NCI-H2196 (cell line): Measurements from ENCODE around the gene MRPL22.
A peak's percentile ranks its signal among the peaks of the same experiment; 100 is the strongest.
"Not testable (repeated sequence)": the region's sequence is repeated elsewhere in the genome, so short reads cannot be mapped to it uniquely, and the experiment has no call there.

ENCODE experiments used
- DNase-seq: peaks from one replicate; lab custom pipeline; 2025; ENCODE audit not compliant: unreplicated experiment; lab: John Stamatoyannopoulos, UW

Gene MRPL22

DNA sequence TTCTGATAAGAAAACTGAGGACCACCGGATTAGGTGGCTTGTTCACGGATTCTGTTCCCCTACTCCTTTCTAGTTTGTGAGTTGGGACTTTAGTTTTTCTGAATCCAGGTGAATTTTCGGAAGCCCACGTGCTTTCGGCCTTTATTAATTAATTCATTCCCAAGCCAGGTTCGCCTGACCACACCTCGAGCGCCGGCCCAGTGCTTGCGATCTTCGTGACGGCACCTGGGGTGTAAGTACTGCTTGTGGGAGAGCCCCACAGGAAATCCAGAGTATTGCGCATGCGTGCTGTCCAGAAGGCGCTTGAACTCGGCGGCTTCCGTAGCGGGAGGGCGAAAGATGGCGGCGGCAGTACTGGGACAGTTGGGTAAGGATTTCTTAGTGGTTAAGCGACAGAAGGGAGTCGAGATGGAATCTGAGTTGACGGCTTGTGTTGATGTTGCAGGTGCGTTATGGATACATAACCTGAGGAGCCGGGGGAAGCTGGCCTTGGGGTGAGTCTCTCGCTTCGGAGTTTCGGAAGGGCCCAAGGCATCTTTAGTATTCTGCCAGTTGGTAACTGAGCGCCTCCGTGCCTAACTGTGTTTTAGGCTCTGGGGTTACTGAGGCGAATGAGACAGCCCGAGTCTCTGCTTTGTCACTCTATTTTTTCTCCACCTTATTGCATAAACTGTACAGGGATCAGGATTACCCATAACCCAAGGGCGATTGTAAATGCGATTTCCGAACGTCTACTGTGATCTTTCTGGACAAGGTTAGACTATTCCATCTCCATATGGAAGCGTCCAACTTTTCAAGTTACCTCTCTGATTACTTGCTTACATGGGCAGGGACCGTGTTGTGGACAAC, at the start of gene MRPL22:
TSS of gene MRPL22 (plus strand) at position 302 of the 849 bp plus-strand sequence. CDS start at position 340, 38 bp downstream.
- peak; percentile 93 for DNase-seq

DNA sequence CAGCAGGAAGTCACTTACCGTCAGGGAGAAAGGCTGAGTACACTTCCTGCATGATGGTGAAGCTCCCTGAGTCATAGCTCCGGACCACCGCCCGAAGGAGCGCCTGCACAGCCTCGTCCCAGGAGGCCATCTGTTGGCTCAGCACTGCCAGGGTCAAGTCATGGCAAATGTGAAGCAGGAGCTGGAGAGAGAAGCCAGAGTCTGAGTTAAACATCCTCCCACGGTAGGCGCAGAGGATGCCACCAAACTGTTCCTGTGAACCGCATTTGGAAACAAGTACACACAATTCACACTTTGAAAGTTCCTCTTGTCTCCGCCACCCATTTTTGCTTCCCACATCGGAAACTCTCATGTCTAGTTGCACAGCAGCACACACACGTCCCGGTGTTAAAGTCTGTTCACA, 48.5 kb upstream of the MRPL22 start:
- no peak for DNase-seq

DNA sequence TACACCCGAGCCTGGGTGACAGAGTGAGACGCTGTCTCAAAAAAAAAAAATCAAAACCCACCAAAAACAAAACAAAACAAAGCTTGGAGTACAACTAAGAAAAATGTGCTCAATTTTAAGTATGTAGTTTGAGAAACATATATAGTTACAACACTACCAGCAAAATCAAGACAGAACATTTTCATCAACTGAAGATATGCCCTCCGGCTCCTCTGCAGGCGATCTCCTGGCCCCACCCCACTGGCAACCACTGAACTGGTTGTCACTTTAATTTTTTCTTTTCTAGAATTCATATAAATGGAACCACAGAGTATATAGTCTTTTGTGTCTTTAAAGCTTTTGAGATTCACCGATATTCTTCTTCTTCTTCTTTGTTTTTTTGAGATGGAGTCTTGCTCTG, 47.5 kb upstream of the MRPL22 start:
- no peak for DNase-seq

DNA sequence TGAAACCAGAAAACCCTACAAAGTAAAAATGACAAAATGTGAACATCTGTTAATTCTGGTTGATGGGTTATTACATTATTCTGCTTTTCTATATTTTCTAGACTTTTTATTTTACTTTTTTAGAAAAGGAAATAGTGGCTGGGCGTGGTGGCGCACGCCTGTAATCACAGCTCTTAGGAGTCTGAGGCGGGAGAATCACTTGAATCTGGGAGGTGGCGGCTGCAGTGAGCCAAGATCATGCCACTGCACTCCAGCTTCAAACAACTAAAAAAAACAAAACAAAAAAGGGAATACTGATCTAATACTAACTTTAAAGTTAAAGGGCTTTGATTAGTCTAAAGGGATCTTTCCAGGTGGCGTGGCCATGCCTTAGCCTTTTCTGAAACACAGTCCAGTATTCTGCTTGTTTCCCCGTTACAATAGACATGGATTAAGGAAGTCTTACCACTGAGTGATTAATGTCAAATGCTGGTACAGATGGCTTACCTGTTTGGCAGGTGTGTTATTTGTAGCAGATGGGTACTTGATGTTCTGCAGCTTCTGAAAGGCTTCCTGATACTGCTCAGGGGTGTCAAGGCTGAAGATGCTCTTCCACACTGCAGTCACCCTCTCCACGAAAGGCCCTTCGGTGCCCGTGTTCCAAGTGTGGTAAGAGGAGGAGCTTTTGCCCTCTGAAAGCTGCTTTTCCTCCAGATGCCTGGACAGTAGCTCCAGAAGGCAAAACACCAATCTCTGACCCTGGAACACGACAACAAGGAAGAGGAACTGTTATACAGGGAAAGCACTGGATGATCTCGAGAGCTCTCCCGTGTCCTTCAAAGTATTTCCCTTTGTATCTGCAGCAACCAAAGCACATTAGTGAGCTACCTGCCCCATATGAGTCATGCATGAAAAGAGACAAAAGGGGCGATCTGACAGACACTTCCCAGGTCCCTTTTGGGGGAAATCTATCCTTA, 45.0 kb upstream of the MRPL22 start:
- no peak for DNase-seq

DNA sequence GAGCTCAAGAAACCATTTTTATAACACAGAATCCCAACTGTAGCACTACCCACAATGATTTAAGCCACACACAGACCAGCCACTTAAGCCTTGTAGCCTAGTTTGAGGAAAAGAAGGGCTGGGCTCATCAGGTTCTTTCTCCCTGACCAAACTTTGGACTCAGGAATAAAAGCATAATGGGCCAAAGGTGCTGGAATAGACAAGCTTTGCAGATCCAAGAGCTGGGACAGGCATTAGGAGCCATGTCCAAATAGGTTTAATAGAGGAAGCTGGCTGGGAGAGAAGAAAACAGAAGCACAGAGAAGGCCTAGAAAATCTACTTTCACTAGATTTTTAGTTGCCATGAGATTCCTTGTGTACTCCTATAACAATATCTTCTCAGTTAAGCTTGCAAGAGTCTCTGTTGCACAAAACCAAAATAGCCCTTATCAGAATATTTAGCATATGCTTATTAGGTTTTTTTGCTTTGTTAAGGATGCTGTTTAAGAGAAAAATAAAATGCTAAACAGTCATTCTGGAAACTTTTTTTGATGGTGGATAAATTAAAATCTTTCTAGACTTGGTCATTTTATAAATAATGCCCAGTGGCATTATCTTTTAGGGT, 44.2 kb upstream of the MRPL22 start:
- DNase-seq, result no peak

DNA sequence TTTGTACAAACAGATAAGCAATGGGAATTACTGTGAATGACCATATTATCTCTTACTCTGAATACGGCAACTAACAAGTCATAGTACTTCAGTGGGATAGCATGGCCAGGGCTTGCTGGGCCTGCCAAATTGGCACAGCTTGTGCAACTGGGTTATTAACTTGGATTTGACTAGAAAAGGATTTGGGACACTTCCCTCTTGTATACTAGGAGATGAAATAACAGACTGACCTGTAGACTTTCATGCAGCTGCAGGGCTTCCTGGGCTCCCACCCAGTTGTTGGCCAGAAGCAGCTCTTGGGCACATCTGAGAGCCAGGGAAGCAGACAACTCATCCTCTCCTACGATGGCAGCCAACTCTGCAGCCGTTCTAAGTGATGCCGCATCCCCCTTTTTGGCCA, 42.7 kb upstream of the MRPL22 start:
- no peak for DNase-seq

DNA sequence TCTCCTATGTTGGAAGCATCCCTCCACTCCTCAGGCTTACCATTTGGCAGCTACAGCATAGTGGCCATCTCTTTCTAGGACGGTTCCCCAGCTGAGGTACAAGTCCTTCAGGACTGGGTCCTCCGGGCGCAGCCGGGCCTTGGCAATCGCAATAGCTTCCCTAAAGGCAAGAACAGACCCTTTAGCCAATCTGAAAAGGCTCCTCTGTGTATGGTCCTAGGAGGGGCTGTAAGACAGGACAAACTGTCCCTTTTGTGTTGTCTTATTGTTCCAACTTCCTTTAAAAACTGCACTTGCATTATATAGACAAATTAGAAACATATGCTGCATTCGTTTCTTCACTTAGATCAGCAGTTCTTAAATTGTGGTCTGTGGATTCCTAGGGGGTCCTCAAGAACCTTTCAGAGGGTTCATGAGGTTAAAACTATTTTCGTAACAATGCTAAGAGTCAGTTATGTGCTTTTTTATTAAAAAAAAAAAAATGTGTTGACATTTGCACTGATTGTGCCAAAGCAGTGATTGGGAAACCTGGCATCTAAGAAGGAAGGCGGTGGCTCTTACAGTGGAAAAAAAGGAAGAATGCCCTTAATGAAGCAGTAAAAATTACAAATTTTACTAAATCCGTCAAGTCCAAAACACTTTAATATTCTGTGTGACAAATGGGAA, 41.6 kb upstream of the MRPL22 start:
- DNase-seq, result no peak

DNA sequence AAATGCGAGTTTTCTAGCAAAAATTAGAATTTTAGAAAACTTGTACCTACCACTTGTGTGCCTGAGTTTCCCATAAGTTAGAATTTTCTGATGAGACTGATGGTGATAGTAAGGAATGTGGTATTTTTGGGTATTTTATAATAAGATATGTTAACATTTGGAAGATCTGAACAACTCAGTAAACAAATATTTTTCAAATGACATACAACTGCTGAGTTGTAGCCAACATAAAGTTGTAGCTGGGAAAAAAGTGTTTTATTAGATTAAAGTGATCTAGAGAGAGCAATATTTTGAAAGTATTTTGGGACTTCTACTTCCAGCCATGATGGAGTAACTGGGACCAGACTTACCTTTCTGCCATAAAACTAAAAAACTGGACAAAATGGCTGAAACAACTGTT, 40.8 kb upstream of the MRPL22 start:
- no peak for DNase-seq

DNA sequence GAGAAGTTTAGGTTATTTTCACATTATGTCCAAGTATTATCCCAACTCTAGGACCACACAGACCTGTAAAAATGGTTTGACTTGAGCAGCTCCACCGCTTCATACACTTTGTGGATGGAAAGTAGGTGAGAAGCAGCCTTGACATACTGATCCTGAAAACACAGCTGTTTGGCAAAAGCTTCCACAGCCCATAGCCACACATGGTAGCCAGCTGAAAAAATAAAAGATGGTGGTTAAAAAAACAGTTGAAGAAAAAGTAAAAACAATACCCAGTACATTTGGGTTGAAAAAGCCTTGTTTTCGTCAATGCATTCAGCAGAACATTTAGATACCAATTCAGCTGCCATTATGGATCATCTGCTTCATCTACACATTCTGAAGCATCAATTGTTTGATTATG, 39.6 kb upstream of the MRPL22 start:
- DNase-seq, result no peak

DNA sequence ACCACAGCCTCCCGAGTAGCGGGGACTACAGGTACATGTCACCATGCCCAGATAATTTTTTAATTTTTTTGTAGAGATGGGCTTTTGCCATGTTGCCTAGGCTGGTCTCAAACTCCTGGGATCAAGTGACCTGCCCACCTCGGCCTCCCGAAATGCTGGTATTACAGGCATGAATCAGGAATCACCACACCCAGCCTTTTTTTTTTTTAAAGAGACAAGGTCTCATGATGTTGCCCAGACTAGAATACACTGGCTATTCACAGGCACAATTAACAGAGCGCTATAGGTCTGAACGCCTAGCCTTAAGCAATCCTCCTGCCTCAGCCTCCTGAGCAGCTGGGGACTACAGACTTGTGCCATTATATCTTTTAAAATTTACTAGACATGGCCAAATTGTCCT, 39.0 kb upstream of the MRPL22 start:
- DNase-seq, result no peak

DNA sequence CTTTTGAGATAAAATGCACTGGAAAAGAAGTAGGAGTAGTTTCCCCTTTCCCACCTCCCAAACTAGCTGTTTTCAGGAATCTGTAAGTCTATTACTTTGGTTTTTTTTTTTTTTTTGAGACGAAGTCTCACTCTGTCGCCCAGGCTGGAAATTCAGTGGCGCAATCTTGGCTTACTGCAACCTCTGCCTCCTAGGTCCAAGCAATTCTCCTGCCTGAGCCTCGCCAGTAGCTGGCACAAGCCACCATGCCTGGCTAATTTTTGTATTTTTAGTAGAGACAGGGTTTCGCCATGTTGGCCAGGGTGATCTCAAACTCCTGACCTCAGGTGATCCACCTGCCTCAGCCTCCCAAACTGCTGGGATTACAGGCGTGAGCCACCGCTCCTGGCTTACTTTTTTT, 35.3 kb upstream of the MRPL22 start:
- not testable (repeated sequence) for DNase-seq

DNA sequence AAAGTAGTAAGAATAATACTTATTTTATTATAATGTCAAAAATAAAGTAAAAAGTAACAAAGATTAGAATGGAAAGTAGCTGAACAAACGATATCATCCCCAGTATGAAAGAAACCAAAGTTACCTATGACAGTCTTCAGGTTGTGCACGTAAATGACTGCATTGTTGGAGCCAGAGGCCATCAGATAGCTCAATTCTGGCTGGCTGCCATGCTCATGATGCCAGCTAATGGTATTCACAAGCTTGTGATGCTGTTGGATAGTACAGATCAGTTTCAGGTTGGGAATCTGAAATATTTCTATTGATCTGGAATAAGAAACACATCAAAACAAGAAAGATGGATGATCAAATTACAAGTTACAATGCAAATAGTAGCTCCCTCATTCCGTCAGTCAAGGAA, 24.0 kb upstream of the MRPL22 start:
- DNase-seq, result no peak

DNA sequence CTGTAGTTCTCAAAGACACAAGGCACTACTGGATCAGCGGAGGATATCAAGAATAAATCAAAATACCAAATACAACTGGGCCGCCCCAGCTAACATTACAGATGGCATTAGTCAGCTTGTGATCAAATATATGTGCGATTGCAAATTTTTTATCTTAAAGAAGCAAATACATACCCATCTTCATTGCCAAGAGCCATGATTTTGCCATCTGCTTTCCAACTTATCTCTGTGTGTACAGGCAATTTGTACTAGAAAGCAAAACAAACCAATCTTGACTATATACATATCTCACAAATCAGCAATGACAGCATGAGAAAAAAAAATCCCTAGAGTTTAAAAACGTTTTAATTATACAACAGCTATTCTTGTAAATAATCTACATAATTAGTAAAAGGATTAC, 23.1 kb upstream of the MRPL22 start:
- DNase-seq, result no peak

DNA sequence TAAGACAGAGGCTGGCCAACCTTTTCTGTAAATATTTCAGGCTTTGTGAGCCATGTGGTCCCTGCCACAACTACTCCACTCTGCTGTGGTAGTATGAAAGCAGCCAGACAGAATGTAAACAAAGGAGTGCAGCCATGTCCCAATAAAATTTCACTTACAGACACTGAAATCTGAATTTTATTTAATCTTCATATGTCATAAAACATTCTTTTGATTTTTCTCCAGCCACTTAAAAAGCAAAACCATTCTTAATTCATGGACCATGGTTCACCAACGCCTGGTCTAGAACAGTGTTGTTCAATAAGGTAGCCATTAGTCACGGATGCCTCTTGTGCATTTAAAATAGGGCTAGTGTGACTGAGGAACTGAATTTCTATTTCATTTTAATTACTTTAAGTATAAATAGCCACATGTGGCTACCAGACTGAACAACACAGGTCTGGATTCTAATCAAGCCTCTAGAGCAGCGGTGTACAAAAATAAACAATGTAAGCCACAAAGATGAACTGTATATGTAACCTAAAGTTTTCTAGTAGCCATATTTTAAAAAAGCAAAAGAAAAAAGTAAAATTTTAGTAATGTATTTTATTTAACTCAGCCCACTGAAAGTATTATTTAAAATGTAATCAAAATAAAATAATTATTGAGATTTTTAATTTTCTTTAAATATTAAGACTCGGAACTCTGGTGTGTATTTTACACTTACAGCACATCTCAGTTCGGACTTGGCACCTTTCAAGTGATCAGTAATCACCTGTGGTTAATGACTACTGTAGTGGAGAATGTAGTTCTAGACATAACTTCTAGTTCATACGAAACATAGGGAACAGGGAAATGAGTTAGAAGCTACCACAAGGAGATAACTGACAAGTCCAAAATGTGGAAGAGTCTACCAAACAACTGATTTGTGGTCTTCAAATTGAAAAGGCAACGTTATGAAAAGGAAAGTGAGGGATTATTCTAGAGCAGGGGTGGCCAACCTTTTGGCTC, 17.1 kb upstream of the MRPL22 start:
- no peak for DNase-seq

DNA sequence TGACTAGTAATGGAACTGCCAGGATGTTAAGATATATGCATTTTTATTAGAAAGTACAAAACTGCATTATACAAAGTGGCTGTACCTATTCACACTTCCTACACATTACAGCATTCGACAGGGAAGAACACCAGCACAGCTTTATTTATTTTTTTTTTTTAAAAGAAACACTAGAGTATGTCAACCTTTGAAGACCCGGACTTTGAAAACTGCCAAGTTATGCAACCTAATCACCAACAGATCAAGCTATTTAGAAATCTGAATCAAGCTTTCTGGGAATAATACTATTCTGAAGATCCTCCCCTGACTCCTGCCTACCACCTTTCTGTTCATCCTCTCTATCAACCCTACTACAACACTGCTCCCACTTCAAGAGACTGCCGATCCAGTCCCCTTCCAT, 7.3 kb upstream of the MRPL22 start:
- no peak for DNase-seq

DNA sequence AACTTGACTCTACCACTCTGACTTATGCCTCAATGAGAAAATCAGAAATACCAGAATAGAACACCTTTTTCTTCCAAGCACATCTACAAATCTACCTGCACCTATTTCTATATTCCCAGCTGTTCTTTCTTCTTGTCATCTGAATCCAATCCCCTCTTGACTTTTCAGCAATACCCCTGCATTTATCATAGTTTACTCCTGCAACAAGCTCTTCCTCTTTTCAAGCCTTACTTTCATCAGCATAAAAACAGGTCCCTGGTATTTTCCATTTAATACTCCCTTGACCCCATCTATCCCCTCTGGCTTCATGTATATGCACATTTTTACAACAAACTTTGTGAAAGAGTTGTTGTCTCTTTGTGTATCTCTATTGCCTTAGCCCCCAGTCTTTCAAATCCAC, 6.0 kb upstream of the MRPL22 start:
- DNase-seq, result no peak

DNA sequence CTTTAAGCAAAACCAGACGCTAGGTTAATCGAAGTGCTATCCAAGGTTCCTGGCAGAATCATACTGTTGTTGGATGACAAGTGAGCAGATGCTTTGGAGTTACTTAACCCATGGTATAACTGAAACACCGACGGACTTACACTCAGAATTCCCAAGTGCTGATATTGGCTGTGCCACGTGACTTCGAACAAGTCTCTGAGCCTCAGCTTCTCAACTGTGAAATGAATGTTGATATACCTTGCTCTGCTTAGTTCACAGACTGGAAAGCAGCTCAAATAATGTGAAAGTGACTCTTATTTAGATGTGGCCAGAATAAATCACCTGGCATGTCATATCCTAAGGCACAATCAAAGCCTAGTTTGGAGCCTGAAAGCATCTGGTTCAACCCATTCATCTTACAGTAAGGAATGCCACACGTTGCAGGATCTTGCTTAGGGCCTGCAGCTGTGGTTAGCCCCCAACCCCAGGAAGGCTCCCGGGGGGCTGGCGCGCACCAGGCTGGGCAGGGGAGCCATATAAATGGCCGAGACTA, 3.6 kb upstream of the MRPL22 start:
- no peak for DNase-seq

DNA sequence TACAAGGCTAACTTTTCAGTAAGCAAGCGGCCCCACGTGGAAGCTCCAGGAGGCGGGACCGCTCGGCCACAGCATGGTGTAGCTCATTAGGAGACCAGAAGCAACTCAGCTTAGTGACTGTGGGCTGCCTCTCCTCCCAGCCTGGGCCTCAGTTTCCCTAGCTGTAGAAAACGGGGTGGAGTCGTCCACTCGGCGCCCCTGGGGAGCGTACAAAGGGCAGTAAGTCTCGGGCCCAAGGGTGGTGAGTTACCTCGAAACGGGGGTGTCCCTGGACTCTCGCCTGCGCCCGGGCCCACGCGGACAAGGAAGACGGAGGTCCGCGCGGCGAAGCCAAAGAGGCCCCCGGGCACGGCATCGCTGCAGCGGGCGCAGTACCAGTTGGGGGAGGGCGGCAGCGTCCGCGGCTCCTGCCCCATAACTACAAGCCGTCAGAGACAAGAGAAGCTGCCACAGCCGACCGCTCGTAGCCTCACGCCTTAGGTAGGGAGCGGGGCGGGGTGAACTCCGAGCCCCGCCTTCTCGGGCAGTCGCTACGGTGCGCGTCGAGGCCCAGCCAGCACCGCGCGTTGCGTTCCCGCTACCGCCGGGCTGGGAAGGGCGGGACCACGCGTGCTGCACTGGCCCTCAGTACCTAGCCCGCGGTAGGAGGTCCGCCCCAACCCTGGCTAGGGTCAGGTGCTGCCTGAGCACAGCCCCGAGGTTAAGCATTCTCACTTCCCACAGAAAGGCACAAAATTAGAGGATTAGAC, 3.0 kb upstream of the MRPL22 start, which contains the start of gene GEMIN5:
TSS of gene GEMIN5 (minus strand) at position 494 of the 749 bp plus-strand sequence. CDS start at position 416, 78 bp downstream.
- peak; percentile 93 for DNase-seq

DNA sequence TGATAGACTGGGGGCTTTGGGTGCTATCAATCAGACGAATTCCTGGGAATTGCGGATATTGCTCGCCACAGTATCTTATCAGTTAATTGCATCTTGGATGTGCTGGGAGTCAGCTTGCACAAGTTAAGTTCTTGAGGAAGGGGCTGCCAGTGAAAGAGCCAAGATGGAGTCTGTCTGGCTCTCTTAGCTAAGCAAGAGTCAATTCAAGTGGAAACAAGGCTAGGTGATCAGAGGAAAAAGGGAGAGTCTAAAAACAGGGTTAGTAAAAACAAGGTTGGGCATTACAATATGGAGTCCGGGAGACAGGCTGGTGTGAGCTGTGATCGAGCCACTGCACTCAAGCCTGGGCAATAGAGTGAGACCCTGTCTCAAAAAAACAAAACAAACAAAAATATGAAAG, 1.5 kb upstream of the MRPL22 start:
- not testable (repeated sequence) for DNase-seq
